Neutrophil (primary cell): ENCODE results near the gene LYPD6B.

ENCODE experiments used
- H3K27ac ChIP-seq: fragments of 200-600 bp; sonication (generic); 2 replicates; pipeline ENCODE4 v1.5.1; 2016; ENCODE audit warnings: mild to moderate bottlenecking, moderate library complexity
- H3K27me3 ChIP-seq: fragments of 200-600 bp; sonication (generic); 2 replicates; pipeline ENCODE4 v1.6.0; 2016; ENCODE audit warnings: mild to moderate bottlenecking
- H3K36me3 ChIP-seq: fragments of 200-600 bp; sonication (generic); 2 replicates; pipeline ENCODE4 v1.5.1; 2017
- H3K4me1 ChIP-seq, 2 experiments: fragments of 200-600 bp in 1 of 2; sonication (generic) in 1 of 2; 1 replicate in 1 of 2; 2 replicates in 1 of 2; pipeline versions ENCODE4 v1.5.1 to v1.6.1; 2013 to 2016; ENCODE audit warnings: low read depth in 1 of 2, low read length in 1 of 2, mild to moderate bottlenecking in 1 of 2, moderate library complexity in 1 of 2; ENCODE audit not compliant: control insufficient read depth in 1 of 2, insufficient read depth in 1 of 2
- H3K4me3 ChIP-seq, 2 experiments: fragments of 200-600 bp in 1 of 2; sonication (generic) in 1 of 2; 1 replicate in 1 of 2; 2 replicates in 1 of 2; pipeline ENCODE4 v1.5.1; 2013 to 2016; ENCODE audit warnings: low read depth in 1 of 2, low read length in 1 of 2, mild to moderate bottlenecking in 1 of 2, moderate library complexity in 1 of 2
- H3K9me3 ChIP-seq: fragments of 200-600 bp; sonication (generic); 2 replicates; pipeline ENCODE4 v1.5.1; 2016
- CTCF ChIP-seq: fragments of 200-600 bp; sonication (generic); IDR thresholded peaks from 2 replicates; pipeline ENCODE4 v1.5.1; 2016; ENCODE audit warnings: antibody characterized with exemption

The LYPD6B gene

GRCh38 chr2:149000158-149000938 is 38.2 kb upstream of the LYPD6B start:
- Histone ChIP-seq H3K4me1 (no peaks in the 10 kb centered on the region), H3K36me3 (no peaks in the 10 kb centered on the region), H3K27me3 (peaks cover 32% of the 10 kb centered on the region), H3K4me3 (no peak overlapping the region), H3K9me3 (no peaks in the 10 kb centered on the region), H3K27ac (no peak overlapping the region)
- no peak for TF ChIP-seq CTCF

- no peak overlapping the region for H3K27ac ChIP-seq
- H3K4me1 ChIP-seq: no peaks in the 10 kb centered on the region
- peaks cover 32% of the 10 kb centered on the region for H3K27me3 ChIP-seq
- no peaks in the 10 kb centered on the region for H3K36me3 ChIP-seq
- TF ChIP-seq CTCF: no peak
- no peaks in the 10 kb centered on the region for H3K9me3 ChIP-seq
- H3K4me3 ChIP-seq: no peak overlapping the region
Observed at GRCh38 chr2:149001496-149001895, 37.0 kb upstream of the LYPD6B start.

- no peak overlapping the region for H3K4me3 ChIP-seq
Observed at GRCh38 chr2:149002378-149002890, 36.1 kb upstream of the LYPD6B start.

GRCh38 chr2:149002891-149003740 is 35.4 kb upstream of the LYPD6B start:
- no peak for TF ChIP-seq CTCF
- Histone ChIP-seq H3K36me3 (no peaks in the 10 kb centered on the region), H3K9me3 (no peaks in the 10 kb centered on the region), H3K27me3 (peaks cover 28% of the 10 kb centered on the region), H3K27ac (no peak overlapping the region), H3K4me1 (no peaks in the 10 kb centered on the region), H3K4me3 (no peak overlapping the region)

More at GRCh38 chr2:149002378-149002890, 36.1 kb upstream of the LYPD6B start:
- peaks cover 32% of the 10 kb centered on the region for H3K27me3 ChIP-seq
- no peaks in the 10 kb centered on the region for H3K9me3 ChIP-seq
- H3K27ac ChIP-seq: no peak overlapping the region
- no peaks in the 10 kb centered on the region for H3K36me3 ChIP-seq
- no peaks in the 10 kb centered on the region for H3K4me1 ChIP-seq
- no peak for TF ChIP-seq CTCF

- Histone ChIP-seq H3K27me3 (peaks cover 15% of the 10 kb centered on the region), H3K4me1 (no peaks in the 10 kb centered on the region), H3K9me3 (no peaks in the 10 kb centered on the region), H3K27ac (no peak overlapping the region), H3K36me3 (no peaks in the 10 kb centered on the region), H3K4me3 (no peak overlapping the region)
- no peak for TF ChIP-seq CTCF
Observed at GRCh38 chr2:149004836-149005235, 33.7 kb upstream of the LYPD6B start.
